Breast epithelium (tissue), 4 donors: ENCODE results near the gene ZCCHC12. TPM values are rescaled to one million over a fixed set of nuclear protein-coding genes. Genes with fewer than 3 reads are reported as not detected.

Experiments used
- DNase-seq, 2 donors: peaks; one replicate each; pipeline ENCODE4 v3.0.0-alpha.2; 2019; ENCODE audit warnings: low spot score in 2 of 2
- H3K27ac ChIP-seq, 2 donors: fragments of 200-600 bp; sonication (generic) in 1 of 2; one replicate each; pipeline ENCODE4 v1.5.1; 2016 to 2019; ENCODE audit warnings: mild to moderate bottlenecking in 1 of 2
- H3K27me3 ChIP-seq, 2 donors: fragments of 200-600 bp; sonication (generic) in 1 of 2; one replicate each; pipeline versions ENCODE4 v1.5.1 to v1.6.0; 2017 to 2019; ENCODE audit warnings: control low read depth in 1 of 2, mild to moderate bottlenecking in 1 of 2
- H3K36me3 ChIP-seq: fragments of 200-600 bp; one replicate; pipeline ENCODE4 v1.5.1; 2019
- H3K4me1 ChIP-seq, 2 donors: fragments of 200-600 bp; sonication (generic); one replicate each; pipeline ENCODE4 v1.5.1; 2016 to 2019; ENCODE audit warnings: control low read depth in 1 of 2
- H3K4me3 ChIP-seq, 3 donors: fragments of 200-600 bp; sonication (generic); 1 replicate in 2 of 3; 2 replicates in 1 of 3; pipeline ENCODE4 v1.5.1; 2016 to 2019; ENCODE audit warnings: mild to moderate bottlenecking in 3 of 3, moderate library complexity in 2 of 3
- H3K9me3 ChIP-seq, 2 donors: fragments of 200-600 bp; sonication (generic) in 1 of 2; one replicate each; pipeline ENCODE4 v1.5.1; 2016 to 2019; ENCODE audit warnings: control low read depth in 1 of 2
- CTCF ChIP-seq, 3 donors: fragments of 450-650 bp; IDR thresholded peaks; one replicate each; pipeline ENCODE4 v1.5.1; 2016 to 2017; ENCODE audit warnings: antibody characterized with exemption in 3 of 3, mild to moderate bottlenecking in 3 of 3, moderate library complexity in 3 of 3
- POLR2A ChIP-seq: fragments of 450-650 bp; IDR thresholded peaks from one replicate; pipeline ENCODE4 v1.6.1; 2016; ENCODE audit warnings: antibody characterized with exemption, mild to moderate bottlenecking, moderate library complexity
- POLR2AphosphoS5 ChIP-seq, 3 donors: sonication (generic); formaldehyde crosslinking; IDR thresholded peaks; one replicate each; pipeline ENCODE4 v1.6.1; 2017; ENCODE audit warnings: antibody characterized with exemption in 3 of 3
- intact Hi-C: fragments of 100-400 bp; cut with DNase I; formaldehyde crosslinking; loops from one replicate; pipeline ENCODE4 v1.15.1; 2023; ENCODE audit warnings: low total_unique reads
- total RNA-seq, 3 donors: library from RNA; depleted of rRNA; stranded (reverse); fragments of >200 nt; gene quantifications; one replicate each; pipeline ENCODE4 v1.1.0, GENCODE V29; 2016

Gene ZCCHC12
- total RNA-seq, 3 donors from 2014 or later, result not detected

GRCh38 chrX:118861338-118861737 lies 37.7 kb downstream of the ZCCHC12 start:
- Histone ChIP-seq H3K9me3 (no peaks in the 10 kb centered on the region), H3K27me3 (peaks cover 0 to 11% of the 10 kb centered on the region in 2 donors), H3K36me3 (no peaks in the 10 kb centered on the region), H3K4me1 (no peaks in the 10 kb centered on the region), H3K4me3 (no peak overlapping the region), H3K27ac (no peak overlapping the region)
- DNase-seq, result no peak
- intact Hi-C loops, result no loop called here
- no peak for TF ChIP-seq POLR2A
- TF ChIP-seq CTCF (IDR thresholded peaks at IDR 0.05), result no peak
- TF ChIP-seq POLR2AphosphoS5 (IDR thresholded peaks at IDR 0.05), result no peak

- DNase-seq, result no peak
- TF ChIP-seq CTCF (IDR thresholded peaks at IDR 0.05) (no peak), POLR2AphosphoS5 (IDR thresholded peaks at IDR 0.05) (no peak), POLR2A (no peak)
- intact Hi-C loops, result no loop called here
- Histone ChIP-seq H3K36me3 (no peaks in the 10 kb centered on the region), H3K4me3 (no peak overlapping the region), H3K4me1 (no peaks in the 10 kb centered on the region), H3K27ac (no peak overlapping the region), H3K9me3 (no peaks in the 10 kb centered on the region), H3K27me3 (peaks cover 0 to 14% of the 10 kb centered on the region in 2 donors)
These were observed 38.5 kb downstream of the ZCCHC12 start for GRCh38 chrX:118862091-118862490.

GRCh38 chrX:118862979-118863378 lies 39.4 kb downstream of the ZCCHC12 start:
- TF ChIP-seq POLR2A (no peak), POLR2AphosphoS5 (IDR thresholded peaks at IDR 0.05) (no peak), CTCF (IDR thresholded peaks at IDR 0.05) (no peak)
- no peak for DNase-seq
- intact Hi-C loops, result no loop called here
- no peaks in the 10 kb centered on the region for H3K4me1 ChIP-seq
- no peaks in the 10 kb centered on the region for H3K9me3 ChIP-seq
- H3K27me3 ChIP-seq, result peaks cover 0 to 20% of the 10 kb centered on the region in 2 donors
- H3K27ac ChIP-seq, result no peak overlapping the region
- H3K4me3 ChIP-seq, result no peak overlapping the region
- H3K36me3 ChIP-seq, result no peaks in the 10 kb centered on the region

- H3K27me3 ChIP-seq, result peaks cover 0 to 20% of the 10 kb centered on the region in 2 donors
These were observed 40.5 kb downstream of the ZCCHC12 start for GRCh38 chrX:118864063-118864635.

More at GRCh38 chrX:118864063-118864635, 40.5 kb downstream of the ZCCHC12 start:
- Histone ChIP-seq H3K27ac (no peak overlapping the region), H3K9me3 (no peaks in the 10 kb centered on the region), H3K4me1 (no peaks in the 10 kb centered on the region), H3K36me3 (no peaks in the 10 kb centered on the region), H3K4me3 (no peak overlapping the region)
- TF ChIP-seq CTCF (IDR thresholded peaks at IDR 0.05), result no peak
- no peak for TF ChIP-seq POLR2AphosphoS5 (IDR thresholded peaks at IDR 0.05)
- no peak for TF ChIP-seq POLR2A
- intact Hi-C loops, result no loop called here
- DNase-seq, result no peak
